GM12891 (cell line): ENCODE measurements around the gene MAGI1.

Source experiments
- DNase-seq: peaks from one replicate; pipeline ENCODE4 v3.0.0; 2011; ENCODE audit warnings: low spot score; ENCODE audit not compliant: insufficient read length
- FAIRE-seq: peaks from 2 replicates; lab custom pipeline; 2011; peaks lifted over from hg19 to GRCh38; lab: Jason Lieb, UNC
- PAX5 ChIP-seq: IDR thresholded peaks from 2 replicates; pipeline ENCODE4 v1.6.1; 2011; ENCODE audit warnings: low read length, moderate library complexity, mild to moderate bottlenecking; ENCODE audit not compliant: insufficient read depth, severe bottlenecking
- POLR2A ChIP-seq: IDR thresholded peaks from 2 replicates; pipeline ENCODE4 v1.6.1; 2011; ENCODE audit warnings: low read depth, low read length, control low read depth
- POLR2AphosphoS5 ChIP-seq: IDR thresholded peaks from 2 replicates; pipeline ENCODE4 v1.6.1; 2011; ENCODE audit warnings: low read depth, low read length, control low read depth
- POU2F2 ChIP-seq: IDR thresholded peaks from 2 replicates; pipeline ENCODE4 v1.6.1; 2011; ENCODE audit warnings: low read depth, mild to moderate bottlenecking, control low read depth, low read length, moderate library complexity
- SPI1 ChIP-seq: IDR thresholded peaks from 2 replicates; pipeline ENCODE4 v1.6.1; 2011; ENCODE audit warnings: low read depth, low read length, control low read depth
- TAF1 ChIP-seq: IDR thresholded peaks from 2 replicates; pipeline ENCODE4 v1.6.1; 2011; ENCODE audit warnings: low read depth, low read length, control low read depth

Gene MAGI1

GRCh38 chr3:65354880-65355279, 683.8 kb downstream of the MAGI1 start:
- DNase-seq (no peak), FAIRE-seq (no peak)
- TF ChIP-seq POLR2AphosphoS5 (no peak), SPI1 (no peak), POU2F2 (no peak), TAF1 (no peak), POLR2A (no peak), PAX5 (no peak)

- no peak for DNase-seq
These were observed 685.8 kb downstream of the MAGI1 start for GRCh38 chr3:65352951-65353350.

GRCh38 chr3:65351753-65352152, 687.0 kb downstream of the MAGI1 start:
- TF ChIP-seq SPI1 (no peak), PAX5 (no peak)
- DNase-seq (no peak), FAIRE-seq (no peak)

More at GRCh38 chr3:65352951-65353350, 685.8 kb downstream of the MAGI1 start:
- TF ChIP-seq PAX5 (no peak), POLR2AphosphoS5 (no peak), TAF1 (no peak), POLR2A (no peak), POU2F2 (no peak), SPI1 (no peak)
- FAIRE-seq: no peak

- no peak for TF ChIP-seq SPI1
- no peak for TF ChIP-seq POLR2AphosphoS5
- no peak for TF ChIP-seq POLR2A
- no peak for TF ChIP-seq POU2F2
- TF ChIP-seq TAF1: no peak
- FAIRE-seq: no peak
These were observed 687.8 kb downstream of the MAGI1 start for GRCh38 chr3:65350801-65351476.

GRCh38 chr3:65348398-65348995, 690.2 kb downstream of the MAGI1 start:
- TF ChIP-seq POLR2A (no peak), POLR2AphosphoS5 (no peak), POU2F2 (no peak)
- DNase-seq (no peak), FAIRE-seq (no peak)

More at GRCh38 chr3:65350801-65351476, 687.8 kb downstream of the MAGI1 start:
- no peak for DNase-seq

- TF ChIP-seq TAF1 (no peak), SPI1 (no peak), POU2F2 (no peak), POLR2A (no peak), PAX5 (no peak), POLR2AphosphoS5 (no peak)
- DNase-seq (no peak), FAIRE-seq (no peak)
These were observed 691.6 kb downstream of the MAGI1 start for GRCh38 chr3:65347166-65347565.

GRCh38 chr3:65344846-65345245, 693.9 kb downstream of the MAGI1 start:
- FAIRE-seq (no peak), DNase-seq (no peak)
- TF ChIP-seq SPI1 (no peak), POU2F2 (no peak), POLR2AphosphoS5 (no peak), TAF1 (no peak), POLR2A (no peak), PAX5 (no peak)

- no peak for TF ChIP-seq TAF1
- no peak for TF ChIP-seq POLR2A
- TF ChIP-seq POLR2AphosphoS5: no peak
- no peak for TF ChIP-seq PAX5
- no peak for TF ChIP-seq SPI1
- no peak for TF ChIP-seq POU2F2
- no peak for FAIRE-seq
- DNase-seq: no peak
These were observed 694.3 kb downstream of the MAGI1 start for GRCh38 chr3:65344444-65344843.

- FAIRE-seq (no peak), DNase-seq (no peak)
- no peak for TF ChIP-seq POLR2AphosphoS5
- no peak for TF ChIP-seq POU2F2
- TF ChIP-seq SPI1: no peak
- TF ChIP-seq PAX5: no peak
- no peak for TF ChIP-seq TAF1
- no peak for TF ChIP-seq POLR2A
These were observed 695.0 kb downstream of the MAGI1 start for GRCh38 chr3:65343736-65344135.

- no peak for TF ChIP-seq POU2F2
- no peak for DNase-seq
- no peak for FAIRE-seq
These were observed 695.7 kb downstream of the MAGI1 start for GRCh38 chr3:65343026-65343425.
